HG03095 (cell line): ENCODE data around the gene DHPS.
"Not testable (repeated sequence)": the region's sequence is repeated elsewhere in the genome, so short reads cannot be mapped to it uniquely, and the experiment has no call there.

Experiments used
- ATAC-seq: cut with Tn5 transposase; IDR thresholded peaks from one replicate; pipeline ENCODE4 v1.9.1; 2021; ENCODE audit warnings: moderate library complexity; ENCODE audit not compliant: unreplicated experiment

The DHPS gene

GRCh38 chr19:12647490-12648071, 34.1 kb downstream of the DHPS start:
- ATAC-seq, result no peak

- no peak for ATAC-seq
Measured at GRCh38 chr19:12647047-12647446, 34.6 kb downstream of the DHPS start.

- no peak for ATAC-seq
Measured at GRCh38 chr19:12646551-12646950, 35.1 kb downstream of the DHPS start.

- not testable (repeated sequence) for ATAC-seq
Measured at GRCh38 chr19:12643716-12644115, 38.0 kb downstream of the DHPS start.

GRCh38 chr19:12642506-12642905, 39.2 kb downstream of the DHPS start:
- ATAC-seq, result no peak

GRCh38 chr19:12641456-12641855, 40.2 kb downstream of the DHPS start:
- no peak for ATAC-seq

- ATAC-seq, result no peak
Measured at GRCh38 chr19:12639901-12640613, 41.6 kb downstream of the DHPS start.

- ATAC-seq, result no peak
Measured at GRCh38 chr19:12638611-12639182, 43.0 kb downstream of the DHPS start.

- no peak for ATAC-seq
Measured at GRCh38 chr19:12636631-12637030, 45.0 kb downstream of the DHPS start.

- no peak for ATAC-seq
Measured at GRCh38 chr19:12629215-12629614, 52.5 kb downstream of the DHPS start.

- ATAC-seq, result no peak
Measured at GRCh38 chr19:12628040-12629022, 53.3 kb downstream of the DHPS start.

GRCh38 chr19:12626958-12627357, 54.7 kb downstream of the DHPS start:
- ATAC-seq, result no peak
